CD8-positive, alpha-beta memory T cell (primary cell): ENCODE measurements around the gene TMEM176B. TPM values are rescaled to one million over a fixed set of nuclear protein-coding genes. Genes with fewer than 3 reads are reported as not detected.

Experiments used
- CTCF ChIA-PET: fragments of 350-600 bp; sonication (Branson Sonifier 250); formaldehyde crosslinking; loops from one replicate; lab custom pipeline; 2021; ENCODE audit warnings: antibody characterized with exemption; lab: Charles Lee
- POLR2A ChIA-PET: fragments of 350-600 bp; sonication (Branson Sonifier 250); formaldehyde crosslinking; loops from one replicate; lab custom pipeline; 2021; ENCODE audit warnings: antibody characterized with exemption; lab: Charles Lee
- DNase-seq, 5 donors: peaks; one replicate each; pipeline versions ENCODE4 v3.0.0 to v3.0.0-alpha.2; 2020 to 2022; ENCODE audit warnings: mixed read lengths in 1 of 5
- H3K27ac ChIP-seq: one replicate; pipeline ENCODE4 v1.7.0; 2013; ENCODE audit warnings: low read depth, mild to moderate bottlenecking, low read length, moderate library complexity
- H3K27me3 ChIP-seq: 2 replicates; pipeline ENCODE4 v1.7.0; 2013; ENCODE audit warnings: low read length, mild to moderate bottlenecking; ENCODE audit not compliant: insufficient read depth, poor library complexity, severe bottlenecking
- H3K36me3 ChIP-seq: 2 replicates; pipeline ENCODE4 v1.7.0; 2013; ENCODE audit warnings: mild to moderate bottlenecking, low read length, moderate library complexity; ENCODE audit not compliant: insufficient read depth
- H3K4me1 ChIP-seq: 2 replicates; pipeline ENCODE4 v1.7.0; 2013; ENCODE audit warnings: mild to moderate bottlenecking, low read length, moderate library complexity; ENCODE audit not compliant: insufficient read depth
- H3K4me3 ChIP-seq: 2 replicates; pipeline ENCODE4 v1.7.0; 2013; ENCODE audit warnings: mild to moderate bottlenecking, low read length
- H3K9me3 ChIP-seq: 2 replicates; pipeline ENCODE4 v1.7.0; 2013; ENCODE audit warnings: mild to moderate bottlenecking, low read length
- H3K27ac Mint-ChIP-seq, 8 donors: one replicate each; pipeline ENCODE4 v1.8.0; 2020 to 2021; ENCODE audit warnings: mixed read lengths in 8 of 8, mild to moderate bottlenecking in 6 of 8, inconsistent platforms in 3 of 8, moderate library complexity in 3 of 8
- H3K27me3 Mint-ChIP-seq, 2 donors: one replicate each; pipeline ENCODE4 v1.8.0; 2020 to 2021; ENCODE audit warnings: mixed read lengths in 2 of 2, mild to moderate bottlenecking in 1 of 2, moderate library complexity in 1 of 2
- H3K36me3 Mint-ChIP-seq, 3 donors: one replicate each; pipeline ENCODE4 v1.8.0; 2020 to 2021; ENCODE audit warnings: mixed read lengths in 3 of 3, inconsistent platforms in 1 of 3, mild to moderate bottlenecking in 1 of 3
- H3K4me1 Mint-ChIP-seq, 3 donors: one replicate each; pipeline ENCODE4 v1.8.0; 2020 to 2021; ENCODE audit warnings: mixed read lengths in 3 of 3, inconsistent platforms in 1 of 3, mild to moderate bottlenecking in 1 of 3
- H3K4me3 Mint-ChIP-seq, 7 donors: one replicate each; pipeline ENCODE4 v1.8.0; 2020 to 2021; ENCODE audit warnings: mixed read lengths in 7 of 7, mild to moderate bottlenecking in 6 of 7, moderate library complexity in 4 of 7, inconsistent platforms in 2 of 7
- H3K9me3 Mint-ChIP-seq, 5 donors: one replicate each; pipeline ENCODE4 v1.8.0; 2020 to 2022; ENCODE audit warnings: mixed read lengths in 5 of 5, mild to moderate bottlenecking in 3 of 5, moderate library complexity in 2 of 5, inconsistent platforms in 1 of 5
- polyA plus RNA-seq: library from polyadenylated mRNA; unstranded; fragments of 300-500 nt; fragmentation: Illumina TruSeq; gene quantifications from one replicate; pipeline ENCODE4 v1.2.3, GENCODE V29; 2021
- total RNA-seq, 2 experiments: library from RNA; stranded (reverse); gene quantifications; one replicate each; pipeline ENCODE4 v1.2.3, GENCODE V29; 2021

TMEM176B gene
- total and polyA plus RNA-seq, 3 experiments from 2014 or later: 0.20 to 0.27 TPM; not detected in 1

DNA sequence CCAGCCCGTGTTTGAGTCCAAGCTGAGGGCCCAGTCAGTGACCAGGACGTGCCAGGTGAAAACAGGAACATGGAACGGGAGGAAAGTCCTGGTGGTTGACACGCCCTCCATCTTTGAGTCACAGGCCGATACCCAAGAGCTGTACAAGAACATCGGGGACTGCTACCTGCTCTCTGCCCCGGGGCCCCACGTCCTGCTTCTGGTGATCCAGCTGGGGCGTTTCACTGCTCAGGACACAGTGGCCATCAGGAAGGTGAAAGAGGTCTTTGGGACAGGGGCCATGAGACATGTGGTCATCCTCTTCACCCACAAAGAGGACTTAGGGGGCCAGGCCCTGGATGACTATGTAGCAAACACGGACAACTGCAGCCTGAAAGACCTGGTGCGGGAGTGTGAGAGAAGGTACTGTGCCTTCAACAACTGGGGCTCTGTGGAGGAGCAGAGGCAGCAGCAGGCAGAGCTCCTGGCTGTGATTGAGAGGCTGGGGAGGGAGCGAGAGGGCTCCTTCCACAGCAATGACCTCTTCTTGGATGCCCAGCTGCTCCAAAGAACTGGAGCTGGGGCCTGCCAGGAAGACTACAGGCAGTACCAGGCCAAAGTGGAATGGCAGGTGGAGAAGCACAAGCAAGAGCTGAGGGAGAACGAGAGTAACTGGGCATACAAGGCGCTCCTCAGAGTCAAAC is 57.7 kb downstream of the TMEM176B start:
- Histone ChIP-seq H3K27ac (no peak overlapping the region), H3K4me1 (peaks cover 69% of the 10 kb centered on the region), H3K36me3 (peaks cover 69% of the 10 kb centered on the region), H3K9me3 (no peaks in the 10 kb centered on the region), H3K27me3 (no peaks in the 10 kb centered on the region), H3K4me3 (peak overlapping the region; percentile 97)
- peaks cover 69 to 79% (median 75%) of the 10 kb centered on the region in 3 donors for H3K4me1 Mint-ChIP-seq
- H3K9me3 Mint-ChIP-seq: peaks cover 0 to 3% (median 0%) of the 10 kb centered on the region in 5 donors
- peaks cover 64 to 91% (median 69%) of the 10 kb centered on the region in 3 donors for H3K36me3 Mint-ChIP-seq
- DNase-seq: no peak
- peak overlapping the region; percentile 73 to 99 (median 92) for H3K27ac Mint-ChIP-seq
- CTCF ChIA-PET: interaction anchor here (1.0 to 9.6 kb wide), 14 partner anchors 10 to 295 kb away, joined by 3 to 60 read pairs (median 5); partner anchors contain the start of genes GIMAP1, GIMAP4, GIMAP7 and GIMAP8
- POLR2A ChIA-PET: interaction anchor here (0.9 to 5.4 kb wide), 10 partner anchors 8 to 293 kb away, joined by 3 to 31 read pairs (median 5); partner anchors contain the start of genes GIMAP2, GIMAP6 and GIMAP8
- peak overlapping the region; percentile 91 to 100 (median 97) for H3K4me3 Mint-ChIP-seq
- no peaks in the 10 kb centered on the region for H3K27me3 Mint-ChIP-seq

Other genes with a start within 250 kb of the TMEM176B start
- 10 to 100 TPM; 57.3 to 59.3 TPM for gene GIMAP4, start 233.0 kb downstream of the TMEM176B start, total RNA-seq
- 577 TPM for gene GIMAP4, start 233.0 kb downstream of the TMEM176B start, polyA plus RNA-seq
- gene GIMAP6, start 168.0 kb downstream of the TMEM176B start, total RNA-seq: 10 to 100 TPM; 44.9 to 45.8 TPM
- 199 TPM for gene GIMAP6, start 168.0 kb downstream of the TMEM176B start, polyA plus RNA-seq
- 10 to 100 TPM; 40.4 to 42.9 TPM for gene GIMAP2, start 114.7 kb downstream of the TMEM176B start, total RNA-seq
- gene GIMAP2, start 114.7 kb downstream of the TMEM176B start, polyA plus RNA-seq: 88.0 TPM
- gene GIMAP1, start 83.8 kb downstream of the TMEM176B start, total RNA-seq: 10 to 100 TPM in 1 of 2 experiments, 1 to 10 TPM in 1; 9.8 to 10.0 TPM
- 86.1 TPM for gene GIMAP1, start 83.8 kb downstream of the TMEM176B start, polyA plus RNA-seq
- gene GIMAP5, start 62.9 kb downstream of the TMEM176B start, total RNA-seq: 10 to 100 TPM; 63.9 to 70.4 TPM
- 475 TPM for gene GIMAP5, start 62.9 kb downstream of the TMEM176B start, polyA plus RNA-seq
- under 1 TPM in 1 of 2 experiments, not detected in 1; 0.26 TPM for gene TMEM176A, start 405 bp upstream of the TMEM176B start, total RNA-seq
- gene TMEM176A, start 405 bp upstream of the TMEM176B start, polyA plus RNA-seq: not detected
- not detected for gene AOC1, start 52.2 kb upstream of the TMEM176B start, total RNA-seq
- not detected for gene AOC1, start 52.2 kb upstream of the TMEM176B start, polyA plus RNA-seq
- under 1 TPM; 0.11 to 0.24 TPM for gene KCNH2, start 178.0 kb upstream of the TMEM176B start, total RNA-seq
- gene KCNH2, start 178.0 kb upstream of the TMEM176B start, polyA plus RNA-seq: 0.63 TPM
- 10 to 100 TPM in 1 of 2 experiments, 1 to 10 TPM in 1; 9.9 to 10.6 TPM for gene NOS3, start 190.7 kb upstream of the TMEM176B start, total RNA-seq
- 5.2 TPM for gene NOS3, start 190.7 kb upstream of the TMEM176B start, polyA plus RNA-seq
- 1 to 10 TPM; 3.8 to 4.2 TPM for gene ATG9B, start 224.1 kb upstream of the TMEM176B start, total RNA-seq
- gene ATG9B, start 224.1 kb upstream of the TMEM176B start, polyA plus RNA-seq: 15.4 TPM
- 10 to 100 TPM; 49.2 to 52.3 TPM for gene ABCB8, start 228.1 kb upstream of the TMEM176B start, total RNA-seq
- 18.4 TPM for gene ABCB8, start 228.1 kb upstream of the TMEM176B start, polyA plus RNA-seq
- 1 to 10 TPM; 2.6 to 3.6 TPM for gene ASIC3, start 248.2 kb upstream of the TMEM176B start, total RNA-seq
- not detected for gene ASIC3, start 248.2 kb upstream of the TMEM176B start, polyA plus RNA-seq